GM03348 (cell line): ENCODE measurements around the gene ZBTB17.

Experiments
- DNase-seq: peaks from one replicate; pipeline ENCODE4 v3.0.0; 2012; ENCODE audit warnings: low spot score

ZBTB17 gene

DNA sequence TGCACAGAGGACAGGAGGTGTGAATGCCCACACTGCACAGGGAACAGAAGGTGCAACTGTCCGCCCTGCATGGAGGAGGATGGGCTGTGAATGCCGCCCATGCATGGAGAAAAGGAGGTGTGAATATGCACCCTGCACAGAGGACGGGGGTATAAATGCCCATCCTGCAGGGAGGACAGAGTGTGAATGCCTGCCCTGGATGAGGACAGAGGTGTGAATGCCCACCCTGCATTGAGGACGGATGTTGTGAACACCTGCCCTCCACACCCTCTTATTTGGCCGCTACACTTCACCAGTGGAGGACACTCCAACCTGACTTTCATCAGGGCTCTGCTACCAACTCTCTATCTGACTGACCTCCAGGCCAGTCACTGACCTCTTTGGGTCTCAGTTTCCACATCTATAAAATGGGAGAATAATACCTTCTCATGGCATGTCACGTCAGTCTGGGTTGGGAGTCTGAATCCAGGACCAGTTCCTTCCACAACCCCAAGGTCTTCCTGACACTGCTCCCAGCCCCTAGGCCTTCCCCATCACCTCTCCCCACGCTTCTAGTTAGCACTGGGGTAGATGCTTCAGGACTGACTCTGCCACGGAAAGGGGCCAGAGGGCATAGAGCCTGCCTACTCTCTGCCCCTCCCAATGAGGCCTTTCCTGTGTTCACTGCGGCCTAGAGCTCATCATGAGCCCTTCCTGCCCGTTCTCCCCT is 28.4 kb downstream of the ZBTB17 start:
- no peak for DNase-seq

DNA sequence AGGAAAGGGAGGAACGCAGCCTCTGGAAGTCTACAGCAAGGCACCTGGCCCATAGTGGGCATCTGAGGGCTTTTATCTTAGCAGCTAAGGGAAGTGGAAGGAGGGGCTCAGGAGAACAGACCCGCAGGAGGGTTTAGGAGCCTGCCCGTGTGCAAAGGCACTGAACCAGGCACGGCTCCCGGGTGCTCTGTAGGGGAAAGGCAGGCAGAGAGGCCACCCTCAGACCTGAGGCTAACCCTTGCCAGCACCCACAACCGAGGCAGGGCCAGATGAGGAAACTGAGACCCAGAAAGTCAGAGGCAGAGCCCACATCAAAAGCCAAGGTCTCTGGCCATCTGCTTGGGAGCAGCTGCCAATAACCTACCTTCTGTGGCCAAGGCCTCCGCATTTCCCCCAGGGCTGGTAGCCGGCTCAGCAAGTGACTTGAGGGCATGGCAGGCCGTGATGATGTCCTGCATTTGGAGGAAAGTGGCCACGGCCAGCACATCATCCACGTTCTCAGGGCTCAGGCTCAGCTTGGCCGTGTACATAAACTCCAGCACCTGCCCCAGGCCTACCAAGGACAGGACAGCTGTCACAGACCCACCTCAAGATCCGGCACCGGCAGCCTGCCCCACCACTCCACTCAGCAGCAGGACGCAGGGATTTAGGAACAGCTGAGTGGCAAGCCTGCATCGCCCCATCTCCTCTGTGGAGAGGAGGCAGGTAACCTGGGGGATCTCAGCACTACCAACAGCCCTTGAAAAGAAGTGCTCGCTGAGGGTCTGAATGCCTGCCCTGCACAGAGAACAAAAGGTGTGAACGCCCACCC is 29.1 kb downstream of the ZBTB17 start:
- no peak for DNase-seq

DNA sequence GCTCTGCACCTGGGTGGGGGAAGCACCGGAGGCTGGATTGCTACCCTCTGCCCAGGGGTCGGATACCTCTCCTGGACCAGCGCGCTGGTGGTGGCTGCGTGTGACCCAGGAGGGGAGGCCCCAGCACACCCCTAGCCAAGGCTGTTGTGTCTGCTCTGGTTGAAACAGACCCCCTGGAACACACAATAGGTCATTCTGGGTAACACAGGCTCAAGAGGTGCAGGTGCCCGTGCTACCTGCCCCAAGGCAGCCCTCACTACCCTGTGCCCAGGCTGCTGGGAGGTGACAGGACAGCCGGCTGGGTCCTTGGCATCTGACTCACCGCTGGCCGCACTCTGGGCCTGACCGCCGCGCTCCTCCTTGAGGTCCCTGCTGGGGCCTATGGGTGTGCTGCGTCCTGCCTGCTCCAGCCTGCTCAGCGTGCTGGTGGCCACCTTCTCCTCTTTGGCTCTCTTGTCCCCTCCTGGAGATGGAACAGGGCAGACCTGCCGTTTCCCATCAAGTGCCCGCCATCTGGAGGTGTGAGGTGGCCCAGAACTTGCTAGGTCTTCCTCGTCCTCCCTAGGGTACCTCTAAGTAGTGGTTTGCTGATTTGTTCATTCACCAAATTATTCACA is 30.0 kb downstream of the ZBTB17 start:
- DNase-seq = no peak

DNA sequence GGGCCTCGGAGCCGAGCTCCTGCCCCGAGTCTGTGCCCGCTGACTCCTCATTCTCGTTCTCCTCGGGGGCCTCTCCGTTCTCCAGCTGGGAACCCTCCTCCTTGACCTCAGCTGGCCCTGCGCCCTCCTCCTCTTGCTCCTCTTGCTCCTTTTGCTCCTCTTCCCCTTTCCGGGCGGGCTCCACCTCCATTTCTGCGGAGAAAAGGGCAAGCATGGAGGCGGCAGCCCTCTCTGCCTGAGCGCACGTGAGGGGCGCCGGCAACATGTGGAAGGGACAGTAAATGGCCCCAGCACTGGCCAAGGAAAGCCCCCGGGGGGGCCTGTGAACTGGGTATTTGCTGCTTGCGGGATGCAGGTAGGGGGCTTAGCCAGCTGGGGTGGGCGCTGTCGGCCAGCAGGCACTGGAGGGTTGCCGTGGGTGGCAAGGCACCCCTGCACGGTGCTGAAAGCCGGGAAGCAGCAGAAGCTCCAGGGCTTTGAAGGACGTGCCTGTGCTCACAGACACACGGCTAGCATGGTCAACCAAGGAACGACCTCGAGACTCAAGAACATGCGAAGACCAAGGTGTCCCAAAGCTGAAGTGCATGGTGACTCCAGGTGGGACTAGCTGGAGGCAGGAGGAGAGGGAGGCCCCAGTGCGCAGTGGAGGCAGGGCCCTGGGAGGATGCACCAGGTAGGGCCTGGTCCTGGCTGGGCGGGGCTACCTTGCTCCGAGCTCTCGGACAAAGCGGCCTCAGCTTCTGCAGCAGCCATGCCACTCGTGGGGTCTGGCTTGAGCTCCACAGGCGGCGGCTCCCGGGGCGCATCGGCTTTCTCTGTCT is 30.7 kb downstream of the ZBTB17 start:
- no peak for DNase-seq

DNA sequence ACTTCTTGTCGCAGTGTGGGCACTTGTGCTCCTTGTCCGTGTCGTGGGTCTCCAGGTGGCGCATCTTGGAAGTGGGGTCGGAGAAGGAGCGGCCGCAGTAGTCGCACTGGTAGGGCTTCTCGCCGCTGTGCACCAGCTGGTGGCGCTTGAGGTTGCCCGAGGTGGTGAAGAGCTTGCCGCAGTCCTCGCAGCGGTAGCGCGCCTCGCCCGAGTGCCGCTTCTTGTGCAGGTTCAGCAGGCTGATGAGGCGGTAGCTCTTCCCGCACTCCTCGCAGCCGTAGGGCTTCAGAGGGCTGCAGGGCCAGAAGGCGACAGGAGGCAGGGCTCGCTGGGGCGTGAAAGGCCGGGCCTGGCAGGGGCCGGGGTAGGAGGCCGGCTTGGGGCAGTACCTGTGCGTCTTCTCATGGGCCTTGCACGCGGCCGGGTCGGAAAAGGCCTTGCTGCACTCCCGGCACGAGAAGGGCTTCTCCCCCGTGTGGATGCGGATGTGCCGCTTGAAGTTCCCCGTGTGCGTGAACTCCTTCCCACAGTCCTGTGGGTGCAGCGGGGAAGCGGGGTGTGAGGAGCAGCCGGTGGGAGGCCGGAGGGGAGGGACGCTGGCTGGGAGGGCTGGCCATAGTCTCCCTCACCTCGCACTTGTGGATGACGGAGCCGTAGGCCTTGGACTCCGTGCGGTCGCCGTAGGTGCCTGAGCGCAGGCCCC is 31.4 kb downstream of the ZBTB17 start:
- DNase-seq = no peak

DNA sequence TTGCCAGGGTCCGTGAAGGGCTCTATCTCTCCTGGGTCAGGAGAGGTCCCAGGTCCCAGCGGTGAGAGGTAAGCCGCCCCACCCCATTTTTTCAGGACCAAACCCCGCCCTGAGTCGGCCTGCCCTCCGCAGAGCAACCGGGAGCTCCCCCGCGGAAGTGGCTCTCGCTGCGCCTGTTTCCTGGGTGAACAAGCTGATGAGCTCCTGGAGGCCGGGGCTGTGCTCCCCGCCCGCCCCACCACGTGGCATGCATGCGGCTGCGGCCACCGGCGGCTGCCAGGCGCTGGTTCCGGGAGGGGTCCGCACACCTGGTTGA is 32.0 kb downstream of the ZBTB17 start:
- DNase-seq = no peak

DNA sequence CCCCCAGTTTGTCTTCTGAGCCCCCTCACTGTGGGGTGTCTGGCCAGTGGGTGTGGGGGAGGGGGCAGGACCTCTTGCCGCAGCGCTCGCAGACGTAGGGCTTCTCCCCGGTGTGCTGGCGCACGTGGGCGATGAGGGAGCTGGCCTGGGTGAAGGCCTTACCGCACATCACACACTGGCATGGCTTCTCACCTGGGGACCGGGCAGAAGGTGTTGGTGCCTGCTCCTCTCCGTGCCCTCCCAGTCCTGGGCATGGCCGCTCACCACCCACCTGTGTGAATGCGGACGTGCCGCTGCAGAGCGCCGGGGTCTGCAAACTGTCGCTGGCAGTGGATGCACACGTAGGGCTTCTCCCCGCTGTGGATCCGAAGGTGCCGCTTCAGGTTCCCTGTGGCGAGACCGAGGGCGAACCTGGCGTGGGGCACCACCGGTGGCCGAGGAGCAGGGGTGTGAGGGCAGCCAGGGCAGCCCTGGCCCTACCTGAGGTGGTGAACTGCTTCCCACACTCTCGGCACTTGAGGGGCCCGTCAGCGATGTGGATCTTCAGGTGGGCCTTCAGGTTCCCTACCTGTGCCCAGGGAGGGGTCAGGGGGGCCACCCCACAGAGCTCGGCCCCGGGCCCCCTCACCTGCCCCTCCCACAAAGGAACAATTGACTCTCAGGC is 32.4 kb downstream of the ZBTB17 start:
- DNase-seq = no peak

DNA sequence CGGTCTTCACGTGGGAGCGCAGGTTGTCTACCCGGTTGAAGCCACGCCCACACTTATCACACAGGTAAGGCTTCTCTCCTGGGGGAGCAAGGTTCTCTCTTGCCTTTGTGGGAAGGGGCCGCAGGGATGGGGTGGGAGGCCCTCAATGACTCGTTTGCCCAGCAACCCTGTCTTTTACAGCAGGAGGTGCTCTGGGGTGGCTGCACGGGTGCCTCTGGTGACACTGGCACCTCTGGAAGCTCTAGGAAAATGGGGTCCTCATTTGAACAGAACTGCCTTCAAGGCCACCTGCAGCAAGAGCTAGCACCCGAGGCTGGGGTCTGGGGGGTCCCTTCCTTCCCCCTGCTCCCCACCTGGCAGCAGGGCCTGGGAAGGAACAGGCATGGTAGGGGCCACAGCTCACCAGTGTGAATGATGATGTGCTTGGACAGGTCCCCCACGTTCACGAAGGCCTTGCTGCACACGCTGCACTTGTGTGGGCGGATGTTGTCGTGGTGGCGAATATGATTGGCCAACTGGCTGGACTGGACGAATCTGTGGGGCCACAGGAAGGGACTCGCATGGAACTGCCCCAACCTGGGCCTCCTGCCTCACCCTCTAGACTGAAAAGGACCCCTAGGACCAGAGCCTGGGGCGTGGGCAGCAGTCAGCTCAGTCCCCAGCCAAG is 33.1 kb downstream of the ZBTB17 start:
- DNase-seq = no peak

DNA sequence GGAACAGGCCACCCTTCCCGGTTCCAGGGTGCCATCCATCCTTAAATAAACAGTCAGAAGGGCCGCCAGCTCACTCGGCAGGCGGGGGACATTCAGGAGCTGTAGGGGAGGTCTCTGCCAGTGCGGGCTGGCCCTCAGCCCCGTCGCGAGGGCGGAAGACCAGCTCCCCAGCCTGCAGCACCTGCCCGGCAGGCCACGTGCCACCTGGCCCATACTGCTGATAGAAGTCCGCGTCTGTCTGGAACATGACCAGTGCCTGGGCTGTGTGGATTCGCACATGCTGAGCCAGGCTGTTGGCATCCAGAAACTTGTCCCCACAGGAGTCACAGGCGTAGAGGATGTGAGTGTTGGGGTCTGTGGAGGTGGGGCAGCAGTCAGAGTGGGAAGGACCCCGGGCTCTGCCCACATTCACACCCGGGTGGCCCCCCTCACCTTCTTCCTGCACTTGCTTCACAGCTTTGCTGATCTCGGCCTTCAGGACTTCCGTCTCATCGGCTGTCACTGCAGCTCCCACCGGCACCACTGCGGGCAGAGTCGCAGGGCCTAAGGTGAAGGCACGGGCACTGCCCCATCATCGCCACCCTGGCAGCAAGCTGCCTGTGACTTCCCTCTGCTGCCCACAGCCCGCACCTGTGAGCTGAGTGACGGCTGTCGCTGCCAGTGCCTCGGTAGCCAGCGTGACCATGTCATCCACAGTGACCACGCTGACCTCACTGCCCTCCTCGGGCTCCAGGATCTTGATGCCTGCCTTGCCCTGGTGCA is 33.8 kb downstream of the ZBTB17 start:
- no peak for DNase-seq

DNA sequence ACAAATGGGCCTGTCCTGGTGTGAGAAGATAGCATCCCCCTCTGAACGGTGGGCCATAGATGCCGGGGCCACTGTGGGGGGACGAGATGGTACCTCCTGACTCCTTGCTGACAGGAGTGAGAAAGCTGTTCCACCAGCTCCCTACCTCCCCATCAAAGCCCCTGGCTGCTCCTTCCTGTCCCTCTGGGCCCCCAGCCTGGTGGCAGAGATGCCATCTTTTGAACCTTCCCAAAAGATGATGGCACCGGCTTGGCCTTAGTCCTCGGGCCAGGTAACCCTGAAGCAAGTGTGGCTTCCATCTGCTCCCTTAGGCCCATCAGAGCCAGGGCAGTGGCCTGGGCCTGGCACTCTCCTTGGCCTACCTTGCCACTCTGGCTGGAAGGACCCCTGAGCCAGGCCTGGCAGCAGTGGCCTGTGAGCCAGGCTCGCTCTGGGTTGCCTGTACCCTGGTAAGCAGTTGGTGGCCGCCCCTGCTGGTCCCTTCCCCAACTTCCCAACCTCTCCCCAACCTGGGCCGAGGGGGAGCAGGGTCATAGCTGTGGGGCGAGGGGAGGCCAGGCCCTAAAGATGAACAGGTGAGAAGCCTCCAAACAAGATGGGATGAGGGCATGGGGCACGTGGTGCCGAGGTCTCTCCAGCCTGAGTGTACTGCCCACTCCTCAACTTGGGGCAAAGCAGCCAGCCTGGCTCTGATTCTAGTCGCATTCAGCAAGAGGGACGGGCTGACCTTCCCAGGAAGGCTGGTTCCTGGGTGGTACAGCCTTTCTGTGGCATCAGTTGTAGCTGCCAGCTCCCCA is 34.7 kb downstream of the ZBTB17 start:
- no peak for DNase-seq

DNA sequence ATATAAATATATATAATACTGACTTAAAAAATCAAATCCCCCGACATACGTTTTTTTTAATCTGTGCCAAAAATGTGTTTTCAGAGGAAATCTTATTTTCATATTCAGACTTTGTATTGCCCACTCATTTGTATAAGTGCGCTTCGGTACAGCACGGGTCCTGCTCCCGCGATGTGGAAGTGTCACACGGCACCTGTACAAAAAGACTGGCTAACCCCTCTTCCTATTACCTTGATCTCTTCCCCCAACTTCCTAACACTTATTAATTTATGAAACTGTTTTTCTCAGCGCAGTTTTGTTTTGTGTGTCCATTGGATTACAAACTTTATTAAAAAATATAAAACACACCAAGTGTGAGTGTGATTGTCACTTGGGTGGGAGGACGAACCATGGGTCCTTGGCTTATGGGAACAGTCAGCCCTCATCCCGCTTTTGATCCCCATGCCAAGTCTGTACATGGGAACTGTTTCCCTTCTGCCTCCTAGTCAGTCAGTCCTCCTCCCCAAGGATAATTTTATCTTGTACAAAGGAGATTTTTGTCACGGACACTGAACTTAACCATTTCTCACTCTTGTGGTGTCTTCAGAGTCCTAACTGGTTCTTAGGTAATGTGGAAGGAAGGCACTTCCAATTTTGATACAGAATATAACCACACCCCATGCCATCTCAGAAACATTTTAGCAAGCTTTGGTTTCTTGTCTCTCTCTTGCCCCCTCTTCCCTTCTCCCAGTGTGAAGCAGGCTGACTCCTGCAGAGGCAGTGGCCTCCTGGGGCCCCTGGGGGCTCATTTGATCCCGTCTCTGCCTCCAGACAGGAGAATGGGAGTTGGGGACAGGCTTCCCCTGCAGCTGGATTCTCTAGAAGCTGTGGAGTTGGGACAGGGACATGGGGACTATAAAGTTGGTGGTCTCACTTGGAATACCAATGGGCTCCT is 35.5 kb downstream of the ZBTB17 start:
- no peak for DNase-seq

DNA sequence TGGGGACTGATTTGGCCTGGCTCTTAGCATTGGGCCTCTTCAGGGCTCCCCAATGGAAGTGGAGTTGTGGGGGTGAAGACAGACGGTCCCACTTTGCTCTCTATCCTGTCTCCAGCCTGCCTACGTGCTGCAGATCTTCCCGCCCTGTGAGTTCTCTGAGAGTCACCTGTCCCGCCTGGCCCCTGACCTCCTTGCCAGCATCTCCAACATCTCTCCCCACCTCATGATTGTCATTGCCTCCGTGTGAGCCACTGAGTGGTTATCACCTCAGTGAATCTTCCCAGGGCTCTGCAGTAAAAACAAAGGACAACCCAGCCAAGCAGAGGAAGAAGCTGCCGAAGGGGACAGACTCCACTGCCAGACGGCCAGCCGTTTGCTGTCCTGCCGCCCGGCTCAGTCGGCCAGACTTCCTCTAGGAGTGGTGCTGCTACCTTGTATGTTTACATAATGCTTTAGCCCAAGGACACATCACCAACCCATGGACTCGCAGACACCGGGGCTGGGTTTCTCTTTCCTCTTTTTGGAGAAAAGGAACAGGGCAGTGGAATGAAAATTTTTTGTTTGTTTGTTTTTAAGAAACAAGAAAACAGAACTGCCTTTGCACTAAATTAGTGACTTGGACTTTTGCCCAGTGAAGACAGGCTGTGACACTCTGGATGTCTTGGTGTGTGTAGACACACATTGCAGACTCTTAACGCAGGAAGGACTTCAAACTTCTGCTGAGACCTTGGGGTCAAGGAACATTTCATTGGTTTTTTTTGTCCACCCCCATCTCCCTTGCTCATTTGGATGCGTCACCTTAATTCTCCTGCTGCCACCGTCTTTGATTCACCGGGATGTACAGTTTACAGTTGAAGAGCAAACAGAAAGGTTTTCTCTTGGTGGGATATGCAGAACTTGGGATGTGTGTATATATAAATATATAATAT is 36.5 kb downstream of the ZBTB17 start:
- DNase-seq = no peak

DNA sequence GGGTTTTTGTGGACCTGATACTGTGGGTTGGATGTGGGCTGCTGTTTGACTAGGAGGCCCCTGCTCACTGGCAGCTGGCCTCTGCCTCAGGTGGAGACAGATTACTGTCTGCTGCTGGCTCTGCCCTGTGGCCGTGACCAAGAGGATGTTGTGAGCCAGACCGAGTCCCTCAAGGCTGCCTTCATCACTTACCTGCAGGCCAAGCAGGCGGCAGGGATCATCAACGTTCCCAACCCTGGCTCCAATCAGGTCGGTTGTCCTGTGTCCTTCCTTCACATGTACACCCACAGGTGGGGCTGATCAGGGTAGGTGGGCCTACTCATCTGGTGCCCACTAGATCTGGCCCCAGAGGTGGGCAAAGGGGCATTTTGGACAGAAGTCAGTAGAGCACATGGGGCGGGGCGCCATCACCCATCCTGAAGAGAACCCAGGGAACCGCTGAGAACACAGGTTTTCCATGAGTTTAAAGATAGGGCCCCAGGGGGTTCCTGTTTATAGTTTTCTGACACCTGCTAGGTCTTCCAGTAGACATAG is 37.2 kb downstream of the ZBTB17 start:
- no peak for DNase-seq

DNA sequence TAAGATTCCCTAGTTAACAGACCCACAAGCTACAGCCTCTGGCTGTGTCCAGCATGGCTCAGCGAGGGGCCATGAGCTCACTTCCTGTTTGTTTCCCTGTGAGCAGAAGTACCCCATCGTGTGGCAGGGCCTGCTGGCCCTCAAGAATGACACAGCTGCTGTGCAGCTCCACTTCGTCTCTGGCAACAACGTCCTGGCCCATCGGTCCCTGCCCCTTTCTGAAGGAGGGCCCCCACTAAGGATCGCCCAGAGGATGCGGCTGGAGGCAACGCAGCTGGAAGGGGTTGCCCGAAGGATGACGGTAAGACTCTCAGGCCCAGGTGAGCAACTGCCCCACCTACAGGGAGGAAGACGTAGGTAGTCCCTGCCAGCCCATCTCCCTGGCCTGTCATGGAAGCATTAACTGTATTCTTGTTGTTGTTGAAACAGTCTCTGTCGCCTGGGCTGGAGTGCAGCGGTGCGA is 38.2 kb downstream of the ZBTB17 start:
- DNase-seq = no peak

DNA sequence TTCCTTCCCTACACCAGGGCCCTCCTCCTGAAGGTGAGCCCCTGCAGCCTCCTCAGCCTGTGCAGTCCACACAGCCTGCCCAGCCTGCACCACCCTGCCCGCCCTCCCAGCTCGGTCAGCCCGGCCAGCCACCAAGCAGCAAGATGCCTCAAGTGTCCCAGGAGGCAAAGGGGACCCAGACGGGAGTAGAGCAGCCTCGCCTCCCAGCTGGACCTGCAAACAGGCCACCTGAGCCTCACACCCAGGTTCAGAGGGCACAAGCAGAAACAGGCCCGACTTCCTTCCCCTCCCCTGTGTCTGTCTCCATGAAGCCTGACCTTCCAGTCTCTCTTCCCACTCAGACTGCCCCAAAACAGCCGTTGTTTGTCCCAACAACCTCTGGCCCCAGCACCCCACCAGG is 38.8 kb downstream of the ZBTB17 start:
- no peak for DNase-seq

DNA sequence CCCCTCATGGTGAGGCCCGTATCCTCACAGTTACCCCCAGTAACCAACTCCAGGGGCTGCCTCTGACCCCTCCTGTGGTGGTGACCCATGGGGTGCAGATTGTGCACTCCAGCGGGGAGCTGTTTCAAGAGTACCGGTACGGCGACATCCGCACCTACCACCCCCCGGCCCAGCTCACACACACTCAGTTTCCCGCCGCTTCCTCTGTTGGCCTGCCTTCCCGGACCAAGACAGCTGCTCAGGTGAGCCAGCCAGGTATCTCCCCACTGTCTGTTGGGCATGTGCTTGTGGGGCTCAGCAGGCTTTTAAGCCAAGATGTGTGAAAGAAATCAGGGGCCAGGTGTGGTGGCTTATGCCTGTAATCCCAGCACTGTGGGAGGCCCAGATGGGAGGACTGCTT is 39.9 kb downstream of the ZBTB17 start:
- no peak for DNase-seq
